Neuronal stem cell (in vitro differentiated cells): Measurements from ENCODE around the gene CAPN9.

Source experiments
- DNase-seq: peaks from one replicate; pipeline ENCODE4 v3.0.0-alpha.2; 2013; ENCODE audit warnings: low spot score
- H2AFZ ChIP-seq: one replicate; pipeline ENCODE4 v1.6.1; 2013; ENCODE audit warnings: mild to moderate bottlenecking, low read length, inconsistent platforms
- H2AK5ac ChIP-seq: 2 replicates; pipeline ENCODE4 v1.6.1; 2013; ENCODE audit warnings: low read depth, mild to moderate bottlenecking, inconsistent platforms, low read length, moderate library complexity, mixed read lengths
- H2BK120ac ChIP-seq: 2 replicates; pipeline ENCODE4 v1.6.1; 2013; ENCODE audit warnings: low read depth, mild to moderate bottlenecking, inconsistent platforms, low read length, moderate library complexity, mixed read lengths
- H2BK12ac ChIP-seq: one replicate; pipeline ENCODE4 v1.6.1; 2013; ENCODE audit warnings: low read length, inconsistent platforms
- H2BK15ac ChIP-seq: 2 replicates; pipeline ENCODE4 v1.6.1; 2013; ENCODE audit warnings: mild to moderate bottlenecking, low read length, inconsistent platforms, mixed read lengths
- H2BK5ac ChIP-seq: one replicate; pipeline ENCODE4 v1.6.1; 2013; ENCODE audit warnings: inconsistent platforms, mild to moderate bottlenecking, low read length, moderate library complexity
- H3K14ac ChIP-seq: one replicate; pipeline ENCODE4 v1.6.1; 2013; ENCODE audit warnings: low read length, inconsistent platforms
- H3K18ac ChIP-seq: 2 replicates; pipeline ENCODE4 v1.6.1; 2013; ENCODE audit warnings: low read length, inconsistent platforms
- H3K23ac ChIP-seq: 2 replicates; pipeline ENCODE4 v1.6.1; 2013; ENCODE audit warnings: low read depth, mild to moderate bottlenecking, mixed read lengths, low read length, inconsistent platforms; ENCODE audit not compliant: poor library complexity
- H3K27ac ChIP-seq: replicated peaks from 3 replicates; pipeline ENCODE4 v1.5.1; 2013; ENCODE audit warnings: low read length, inconsistent platforms
- H3K27me3 ChIP-seq, 3 experiments: 2 replicates each; pipeline ENCODE4 v1.6.1; 2013; ENCODE audit warnings: low read length in 3 of 3, mild to moderate bottlenecking in 2 of 3, inconsistent platforms in 1 of 3, low read depth in 1 of 3, mixed read lengths in 1 of 3, moderate library complexity in 1 of 3; ENCODE audit not compliant: control insufficient read depth in 3 of 3, insufficient read depth in 3 of 3
- H3K36me3 ChIP-seq, 2 donors: replicated peaks in 1 of 2; 2 replicates each; pipeline ENCODE4 v1.6.1; 2013; ENCODE audit warnings: low read length in 2 of 2; ENCODE audit not compliant: control insufficient read depth in 2 of 2, insufficient read depth in 2 of 2
- H3K4ac ChIP-seq: 2 replicates; pipeline ENCODE4 v1.6.1; 2013; ENCODE audit warnings: inconsistent platforms, mild to moderate bottlenecking, low read length, moderate library complexity
- H3K4me1 ChIP-seq, 2 donors: 1 replicate in 1 of 2; 2 replicates in 1 of 2; pipeline ENCODE4 v1.6.1; 2013; ENCODE audit warnings: low read length in 2 of 2, low read depth in 1 of 2; ENCODE audit not compliant: control insufficient read depth in 2 of 2, insufficient read depth in 1 of 2
- H3K4me2 ChIP-seq: one replicate; pipeline ENCODE4 v1.6.1; 2013; ENCODE audit warnings: mild to moderate bottlenecking, low read length, inconsistent platforms; ENCODE audit not compliant: insufficient read depth, poor library complexity, severe bottlenecking
- H3K4me3 ChIP-seq, 2 donors: 2 replicates each; pipeline ENCODE4 v1.5.1; 2013; ENCODE audit warnings: low read length in 2 of 2, mild to moderate bottlenecking in 2 of 2, inconsistent platforms in 1 of 2, moderate library complexity in 1 of 2
- H3K79me1 ChIP-seq: one replicate; pipeline ENCODE4 v1.6.1; 2013; ENCODE audit warnings: low read depth, mild to moderate bottlenecking, inconsistent platforms, low read length, moderate library complexity
- H3K9ac ChIP-seq: one replicate; pipeline ENCODE4 v1.6.1; 2013; ENCODE audit warnings: mild to moderate bottlenecking, low read depth, low read length, inconsistent platforms; ENCODE audit not compliant: poor library complexity
- H3K9me3 ChIP-seq, 2 donors: replicated peaks in 1 of 2; 2 replicates each; pipeline versions ENCODE3 to v1.6.1; 2013; ENCODE audit warnings: low read length in 2 of 2, mild to moderate bottlenecking in 2 of 2, inconsistent platforms in 1 of 2, low read depth in 1 of 2, mixed read lengths in 1 of 2, moderate library complexity in 1 of 2; ENCODE audit not compliant: control insufficient read depth in 2 of 2, insufficient read depth in 1 of 2
- H4K8ac ChIP-seq: one replicate; pipeline ENCODE4 v1.6.1; 2013; ENCODE audit warnings: low read depth, mild to moderate bottlenecking, inconsistent platforms, low read length, moderate library complexity
- H4K91ac ChIP-seq: one replicate; pipeline ENCODE4 v1.6.1; 2013; ENCODE audit warnings: low read length, low read depth, mild to moderate bottlenecking, inconsistent platforms; ENCODE audit not compliant: poor library complexity
- WGBS, 2 donors: extraction: QIAGEN DNeasy Blood & Tissue Kit; methylation state at CpG; one replicate each; pipeline ENCODE4 v1.1.7; 2013; ENCODE audit warnings: missing lambda C conversion rate in 2 of 2, mixed read lengths in 1 of 2; ENCODE audit not compliant: insufficient read length in 2 of 2, insufficient replicate concordance in 1 of 2; ENCODE audit errors: extremely low coverage in 2 of 2; 5-methylcytosine and 5-hydroxymethylcytosine counted together

The CAPN9 gene

DNA sequence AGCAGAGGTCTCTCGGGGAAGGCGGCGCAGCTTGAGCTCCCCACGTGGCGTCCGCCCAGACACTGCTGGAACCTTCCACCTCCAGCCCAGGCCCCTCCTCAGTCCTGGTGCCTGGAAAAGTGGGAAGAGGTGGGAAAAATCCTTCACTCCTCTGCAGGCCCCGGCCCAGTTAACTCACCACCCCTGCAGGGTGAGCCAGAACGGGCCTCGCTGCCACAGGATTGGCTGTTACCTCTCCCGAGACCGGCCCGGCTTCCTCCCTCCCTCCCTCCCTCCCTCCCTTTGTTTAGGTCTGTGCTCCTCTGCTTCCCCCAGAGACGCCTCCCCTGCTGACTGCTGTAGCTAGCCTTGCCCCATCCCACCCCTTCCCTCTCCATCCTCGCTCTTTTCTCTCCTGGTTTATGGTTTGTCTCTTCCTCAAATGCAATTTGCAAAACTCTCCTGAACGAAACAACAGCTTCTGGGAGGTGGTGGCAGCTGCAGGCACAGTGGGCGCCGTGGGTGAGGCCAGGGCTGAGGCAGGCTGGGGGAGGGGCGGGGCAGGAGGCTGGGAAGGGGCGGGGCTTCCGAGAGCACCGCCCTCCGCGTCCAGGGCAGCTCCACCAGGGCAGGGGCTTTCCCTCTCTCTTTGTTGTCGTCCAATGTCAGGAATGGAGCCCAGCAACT lies 6.5 kb downstream of the CAPN9 start:
- no CpG with 5 or more reads among the region's 24 CpGs for whole genome bisulfite sequencing, 2 donors
- no peak overlapping the region for H4K91ac ChIP-seq
- H3K9me3 ChIP-seq: no peaks in the 10 kb centered on the region
- peak; percentile 37 for DNase-seq
- no peaks in the 10 kb centered on the region for H3K79me1 ChIP-seq
- no peak overlapping the region for H2BK15ac ChIP-seq
- no peak overlapping the region for H2BK120ac ChIP-seq
- H2BK12ac ChIP-seq: no peak overlapping the region
- H2AFZ ChIP-seq: peak overlapping the region; percentile 95
- H3K18ac ChIP-seq: peak overlapping the region; percentile 91
- no peak overlapping the region for H2AK5ac ChIP-seq
- peaks cover 0 to 3% (median 0%) of the 10 kb centered on the region in 3 experiments for H3K27me3 ChIP-seq
- peak overlapping the region; percentile 37 for H3K4me2 ChIP-seq
- H3K36me3 ChIP-seq: no peaks in the 10 kb centered on the region
- H4K8ac ChIP-seq: no peak overlapping the region
- H3K4ac ChIP-seq: no peak overlapping the region
- peak overlapping the region; percentile 71 for H3K27ac ChIP-seq
- H3K4me3 ChIP-seq: peak overlapping the region in 1 of 2 donors; percentile 33
- no peak overlapping the region for H3K23ac ChIP-seq
- no peak overlapping the region for H3K9ac ChIP-seq
- peaks cover 10 to 30% of the 10 kb centered on the region in 2 donors for H3K4me1 ChIP-seq
- H3K14ac ChIP-seq: no peak overlapping the region
- peak overlapping the region; percentile 70 for H2BK5ac ChIP-seq

DNA sequence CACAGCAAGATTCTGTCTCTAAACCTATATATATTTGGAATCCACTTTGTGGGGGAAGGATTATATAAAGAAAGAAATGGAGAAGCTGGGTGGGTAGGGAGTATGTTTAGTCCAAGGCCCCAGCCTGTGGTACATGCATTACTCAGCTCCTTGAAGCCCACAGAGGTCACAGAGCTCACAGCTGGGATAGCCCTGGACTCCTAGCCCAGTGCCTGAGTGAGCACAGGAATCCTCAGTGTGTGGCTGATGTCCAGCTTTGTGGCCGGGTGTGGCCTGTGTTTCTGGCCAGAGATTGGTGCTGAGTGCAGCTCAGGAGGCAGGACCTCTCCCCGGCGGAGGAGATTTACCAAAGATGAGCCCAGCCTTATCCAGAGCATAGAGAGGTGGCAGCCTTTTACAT lies 7.6 kb downstream of the CAPN9 start:
- peaks cover 0 to 10% (median 0%) of the 10 kb centered on the region in 3 experiments for H3K27me3 ChIP-seq
- no peak overlapping the region for H4K8ac ChIP-seq
- no peak overlapping the region for H2AK5ac ChIP-seq
- no peak overlapping the region for H2AFZ ChIP-seq
- no peak overlapping the region for H2BK120ac ChIP-seq
- no peak overlapping the region for H3K4me2 ChIP-seq
- peak overlapping the region; percentile 80 for H3K18ac ChIP-seq
- WGBS, 2 donors: no CpG with 5 or more reads among the region's 3 CpGs
- H3K9me3 ChIP-seq: no peaks in the 10 kb centered on the region
- H2BK12ac ChIP-seq: no peak overlapping the region
- peak overlapping the region; percentile 68 for H2BK5ac ChIP-seq
- no peak overlapping the region for H4K91ac ChIP-seq
- no peak overlapping the region for H3K23ac ChIP-seq
- H3K14ac ChIP-seq: peak overlapping the region; percentile 9
- no peaks in the 10 kb centered on the region for H3K36me3 ChIP-seq
- no peaks in the 10 kb centered on the region for H3K79me1 ChIP-seq
- no peak overlapping the region for H3K4me3 ChIP-seq
- DNase-seq: no peak
- H3K27ac ChIP-seq: no peak overlapping the region
- no peak overlapping the region for H3K4ac ChIP-seq
- peak overlapping the region; percentile 24 for H2BK15ac ChIP-seq
- H3K9ac ChIP-seq: peak overlapping the region; percentile 31
- H3K4me1 ChIP-seq: peaks cover 10 to 19% of the 10 kb centered on the region in 2 donors

DNA sequence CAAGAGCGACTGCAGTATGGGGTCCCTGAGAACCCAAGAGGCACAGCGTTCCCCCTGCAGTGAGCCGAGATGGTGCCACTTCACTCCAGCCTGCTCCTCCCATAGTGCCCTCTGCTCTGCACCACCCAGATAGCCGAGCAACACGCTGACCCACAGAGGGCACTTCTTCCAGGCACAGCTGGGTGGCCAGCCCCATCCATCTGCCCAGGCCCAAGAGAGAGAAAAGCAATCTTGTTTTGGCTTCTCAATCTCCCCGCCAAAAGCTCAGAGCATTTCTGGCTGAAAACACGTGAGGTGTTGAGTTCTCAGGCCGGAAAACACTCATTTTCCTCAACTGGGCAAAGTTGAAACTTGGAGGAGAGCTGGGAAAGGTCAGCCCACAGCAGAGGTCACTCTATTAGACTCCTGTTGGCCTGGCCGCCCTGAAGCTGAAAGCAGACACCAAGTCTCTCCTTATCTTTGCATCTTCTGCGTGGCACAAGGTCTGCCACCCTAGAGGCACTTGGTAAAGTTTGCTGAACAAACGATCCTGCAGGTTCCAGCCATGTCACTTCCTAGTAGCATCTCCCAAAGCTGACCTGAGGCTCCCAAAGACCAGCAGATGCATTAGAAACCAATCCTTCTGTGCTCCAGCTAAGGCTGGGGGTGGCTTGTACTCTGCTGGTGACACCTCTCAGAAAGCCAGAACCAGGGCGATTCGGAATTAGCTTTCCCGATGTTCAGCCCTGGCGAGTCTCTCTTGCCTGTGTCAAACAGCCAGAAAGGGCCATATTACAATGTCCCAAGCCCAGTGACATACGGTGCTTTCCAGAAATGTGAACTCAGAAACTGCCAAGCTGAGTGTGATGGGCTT lies 10.9 kb downstream of the CAPN9 start:
- H2BK12ac ChIP-seq: no peak overlapping the region
- H3K4me3 ChIP-seq: no peak overlapping the region
- no peaks in the 10 kb centered on the region for H3K36me3 ChIP-seq
- no peak overlapping the region for H3K18ac ChIP-seq
- H3K14ac ChIP-seq: peak overlapping the region; percentile 58
- H3K27me3 ChIP-seq: peaks cover 0 to 26% (median 0%) of the 10 kb centered on the region in 3 experiments
- H2AFZ ChIP-seq: no peak overlapping the region
- no peak overlapping the region for H4K91ac ChIP-seq
- H2AK5ac ChIP-seq: no peak overlapping the region
- H3K9me3 ChIP-seq: no peaks in the 10 kb centered on the region
- WGBS, 2 donors: no CpG with 5 or more reads among the region's 16 CpGs
- H3K4ac ChIP-seq: no peak overlapping the region
- no peak overlapping the region for H2BK120ac ChIP-seq
- DNase-seq: no peak
- H2BK5ac ChIP-seq: no peak overlapping the region
- H3K23ac ChIP-seq: no peak overlapping the region
- no peak overlapping the region for H3K27ac ChIP-seq
- no peak overlapping the region for H4K8ac ChIP-seq
- no peak overlapping the region for H2BK15ac ChIP-seq
- peaks cover 7 to 10% of the 10 kb centered on the region in 2 donors for H3K4me1 ChIP-seq
- H3K79me1 ChIP-seq: no peaks in the 10 kb centered on the region
- H3K4me2 ChIP-seq: no peak overlapping the region
- H3K9ac ChIP-seq: no peak overlapping the region
